Measurements from ENCODE around the gene DHX32. TPM values are rescaled to one million over a fixed set of nuclear protein-coding genes. Genes with fewer than 3 reads are reported as not detected.
"Not testable (repeated sequence)": the region's sequence is repeated elsewhere in the genome, so short reads cannot be mapped to it uniquely, and the experiment has no call there.

The DHX32 gene
- total RNA-seq, 1 experiment from 2014 or later, result 28.0 TPM

GRCh38 chr10:125911990-125912389 lies 30.9 kb upstream of the DHX32 start:
- ChIA-PET CTCF (interaction anchor here (0.9 kb wide), 1 partner anchor 242 kb away, joined by 3 read pairs; no protein-coding TSS in a partner anchor), POLR2A (no interaction called here)
- Mint-ChIP-seq H3K4me3 (no peak overlapping the region), H3K4me1 (peaks cover 8% of the 10 kb centered on the region), H3K36me3 (peaks cover 3% of the 10 kb centered on the region; the same call in 1 of the 2 replicates), H3K27ac (no peak overlapping the region), H3K9me3 (peaks cover 13% of the 10 kb centered on the region), H3K27me3 (ENCODE audit: low read depth) (no peaks in the 10 kb centered on the region)
- ATAC-seq (no peak), DNase-seq (ENCODE audit: low spot score) (no peak)
- no peak for TF ChIP-seq USF2 (CRISPR knock-in tag; IDR thresholded peaks at IDR 0.05)
- TF ChIP-seq GABPB1 (CRISPR knock-in tag; IDR thresholded peaks at IDR 0.05), result 0 out of 2 replicates have a peak, but pooled peaks have one; percentile 28
- no peak for TF ChIP-seq SOX15 (CRISPR knock-in tag; IDR thresholded peaks at IDR 0.05)
- no peak for TF ChIP-seq ZNF219 (CRISPR knock-in tag; IDR thresholded peaks at IDR 0.05; ENCODE audit: borderline replicate concordance)
- no peak for TF ChIP-seq ZBTB43 (CRISPR knock-in tag; IDR thresholded peaks at IDR 0.05)
- no peak for TF ChIP-seq CBFB (CRISPR knock-in tag; IDR thresholded peaks at IDR 0.05; ENCODE audit: low read depth)
- TF ChIP-seq GRHL2 (CRISPR knock-in tag; IDR thresholded peaks at IDR 0.05; ENCODE audit: insufficient replicate concordance, severe bottlenecking), result no peak

- H3K9me3 Mint-ChIP-seq, result peaks cover 13% of the 10 kb centered on the region
- POLR2A ChIA-PET, result no interaction called here
- H3K36me3 Mint-ChIP-seq, result peaks cover 3% of the 10 kb centered on the region; the same call in 1 of the 2 replicates
- ATAC-seq, result no peak
- CTCF ChIA-PET, result no interaction called here
- peaks cover 5% of the 10 kb centered on the region for H3K4me1 Mint-ChIP-seq
- no peaks in the 10 kb centered on the region for H3K27me3 Mint-ChIP-seq (ENCODE audit: low read depth)
- H3K4me3 Mint-ChIP-seq, result no peak overlapping the region
- DNase-seq (ENCODE audit: low spot score), result no peak
- TF ChIP-seq GTF2I (CRISPR knock-in tag; conservative IDR thresholded peaks at IDR 0.05) (no peak), E2F5 (CRISPR knock-in tag; IDR thresholded peaks at IDR 0.05) (no peak), TEAD4 (CRISPR knock-in tag; IDR thresholded peaks at IDR 0.05) (no peak)
- H3K27ac Mint-ChIP-seq, result no peak overlapping the region
Observed at GRCh38 chr10:125911145-125911544, 30.1 kb upstream of the DHX32 start.

- H3K4me3 Mint-ChIP-seq; H3K27ac Mint-ChIP-seq; H3K27me3 Mint-ChIP-seq (ENCODE audit: low read depth); H3K4me1 Mint-ChIP-seq; ATAC-seq; DNase-seq (ENCODE audit: low spot score); POLR2A ChIA-PET; CTCF ChIA-PET: not testable (repeated sequence)
- Mint-ChIP-seq H3K36me3 (peaks cover 11% of the 10 kb centered on the region), H3K9me3 (peaks cover 21% of the 10 kb centered on the region)
Observed at GRCh38 chr10:125909491-125909890, 28.4 kb upstream of the DHX32 start.

GRCh38 chr10:125908813-125909212 lies 27.7 kb upstream of the DHX32 start:
- peaks cover 11% of the 10 kb centered on the region for H3K36me3 Mint-ChIP-seq
- CTCF ChIA-PET; H3K27ac Mint-ChIP-seq; H3K4me1 Mint-ChIP-seq; H3K27me3 Mint-ChIP-seq (ENCODE audit: low read depth); DNase-seq (ENCODE audit: low spot score); POLR2A ChIA-PET; H3K4me3 Mint-ChIP-seq: not testable (repeated sequence)
- ATAC-seq, result peak; percentile 47
- H3K9me3 Mint-ChIP-seq, result peaks cover 21% of the 10 kb centered on the region

GRCh38 chr10:125907598-125907997 lies 26.5 kb upstream of the DHX32 start:
- CTCF ChIA-PET; ATAC-seq; DNase-seq (ENCODE audit: low spot score); H3K27ac Mint-ChIP-seq; POLR2A ChIA-PET; H3K4me3 Mint-ChIP-seq; H3K27me3 Mint-ChIP-seq (ENCODE audit: low read depth): not testable (repeated sequence)
- Mint-ChIP-seq H3K4me1 (peaks cover 15% of the 10 kb centered on the region), H3K9me3 (peaks cover 21% of the 10 kb centered on the region), H3K36me3 (peaks cover 11% of the 10 kb centered on the region)

GRCh38 chr10:125905069-125905994 lies 24.2 kb upstream of the DHX32 start:
- Mint-ChIP-seq H3K9me3 (peaks cover 21% of the 10 kb centered on the region), H3K4me1 (peaks cover 31% of the 10 kb centered on the region), H3K36me3 (peaks cover 11% of the 10 kb centered on the region)
- ATAC-seq; DNase-seq (ENCODE audit: low spot score); H3K4me3 Mint-ChIP-seq; H3K27ac Mint-ChIP-seq; CTCF ChIA-PET; H3K27me3 Mint-ChIP-seq (ENCODE audit: low read depth): not testable (repeated sequence)
- POLR2A ChIA-PET, result interaction anchor here (0.6 to 0.7 kb wide), 2 partner anchors 175 to 1220 kb away, joined by 3 to 4 read pairs; no protein-coding TSS in a partner anchor
